Fibroblast of lung (primary cell): ENCODE results near the gene GSTT2.
"Not testable (repeated sequence)": the region's sequence is repeated elsewhere in the genome, so short reads cannot be mapped to it uniquely, and the experiment has no call there.

Experiments used
- EZH2 ChIP-seq: IDR thresholded peaks from 2 replicates; pipeline ENCODE4 v1.5.1; 2012; ENCODE audit warnings: low read length, control low read depth, mild to moderate bottlenecking; ENCODE audit errors: missing control alignments
- TF ChIP-seq, protein P1 (sequence below), 2 donors: IDR thresholded peaks in 1 of 2; conservative IDR thresholded peaks in 1 of 2; 1 replicate in 1 of 2; 2 replicates in 1 of 2; pipeline ENCODE4 v1.5.1; 2011 to 2012; ENCODE audit warnings: low read length in 2 of 2, control low read depth in 1 of 2, inconsistent platforms in 1 of 2, low read depth in 1 of 2, mild to moderate bottlenecking in 1 of 2

DNA sequence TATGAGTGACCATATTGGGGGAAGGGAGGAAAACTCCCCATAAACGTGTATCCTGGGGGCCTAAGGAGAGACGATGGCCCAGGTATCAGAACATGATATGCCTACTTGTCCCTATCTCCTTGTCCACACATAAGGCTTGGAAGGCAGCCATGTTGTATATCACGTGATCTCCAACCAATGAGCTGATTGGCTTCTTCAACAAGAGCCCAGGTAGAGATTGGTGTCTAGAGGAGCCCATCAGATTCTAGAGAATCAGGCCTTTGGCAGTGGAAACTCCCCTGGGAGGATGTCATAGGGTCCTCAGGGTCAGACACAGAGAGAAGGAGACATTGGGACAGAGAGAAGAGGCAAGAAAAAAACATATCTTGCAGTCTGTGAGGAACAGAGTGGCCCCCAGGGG lies 32.5 kb upstream of the GSTT2 start:
- TF ChIP-seq, protein P1, sequence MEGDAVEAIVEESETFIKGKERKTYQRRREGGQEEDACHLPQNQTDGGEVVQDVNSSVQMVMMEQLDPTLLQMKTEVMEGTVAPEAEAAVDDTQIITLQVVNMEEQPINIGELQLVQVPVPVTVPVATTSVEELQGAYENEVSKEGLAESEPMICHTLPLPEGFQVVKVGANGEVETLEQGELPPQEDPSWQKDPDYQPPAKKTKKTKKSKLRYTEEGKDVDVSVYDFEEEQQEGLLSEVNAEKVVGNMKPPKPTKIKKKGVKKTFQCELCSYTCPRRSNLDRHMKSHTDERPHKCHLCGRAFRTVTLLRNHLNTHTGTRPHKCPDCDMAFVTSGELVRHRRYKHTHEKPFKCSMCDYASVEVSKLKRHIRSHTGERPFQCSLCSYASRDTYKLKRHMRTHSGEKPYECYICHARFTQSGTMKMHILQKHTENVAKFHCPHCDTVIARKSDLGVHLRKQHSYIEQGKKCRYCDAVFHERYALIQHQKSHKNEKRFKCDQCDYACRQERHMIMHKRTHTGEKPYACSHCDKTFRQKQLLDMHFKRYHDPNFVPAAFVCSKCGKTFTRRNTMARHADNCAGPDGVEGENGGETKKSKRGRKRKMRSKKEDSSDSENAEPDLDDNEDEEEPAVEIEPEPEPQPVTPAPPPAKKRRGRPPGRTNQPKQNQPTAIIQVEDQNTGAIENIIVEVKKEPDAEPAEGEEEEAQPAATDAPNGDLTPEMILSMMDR (conservative IDR thresholded peaks at IDR 0.05 in 1 of 2, IDR thresholded peaks at IDR 0.05 in 1 of 2; ENCODE audit: low read depth in 1 of 2, low read length in 2 of 2) = not testable (repeated sequence)
- not testable (repeated sequence) for TF ChIP-seq EZH2
